ENCODE results near the gene DYNLT4.
"Not testable (repeated sequence)": the region's sequence is repeated elsewhere in the genome, so short reads cannot be mapped to it uniquely, and the experiment has no call there.

Gene DYNLT4

GRCh38 chr1:44817307-44817706 lies 10.2 kb upstream of the DYNLT4 start:
- TF ChIP-seq CTCF (conservative IDR thresholded peaks at IDR 0.05; ENCODE audit: low read depth, low read length), result no peak
- no peak overlapping the region for H3K4me3 ChIP-seq (ENCODE audit: low read depth, low read length)
- DNase-seq (ENCODE audit: low read depth), result no peak

- not testable (repeated sequence) for DNase-seq (ENCODE audit: low read depth); H3K4me3 ChIP-seq (ENCODE audit: low read depth, low read length)
Observed at GRCh38 chr1:44815926-44816325, 8.8 kb upstream of the DYNLT4 start.

- peak; percentile 37 for DNase-seq (ENCODE audit: low read depth)
- TF ChIP-seq CTCF (conservative IDR thresholded peaks at IDR 0.05; ENCODE audit: low read depth, low read length), result no peak
Observed at GRCh38 chr1:44812822-44813543, 5.8 kb upstream of the DYNLT4 start.

GRCh38 chr1:44811234-44811633 lies 4.1 kb upstream of the DYNLT4 start:
- H3K4me3 ChIP-seq (ENCODE audit: low read depth, low read length), result no peak overlapping the region
- peak; percentile 5 for TF ChIP-seq CTCF (conservative IDR thresholded peaks at IDR 0.05; ENCODE audit: low read depth, low read length)

More at GRCh38 chr1:44812822-44813543, 5.8 kb upstream of the DYNLT4 start:
- H3K4me3 ChIP-seq (ENCODE audit: low read depth, low read length), result peak overlapping the region; percentile 42

GRCh38 chr1:44810762-44811105 lies 3.6 kb upstream of the DYNLT4 start:
- DNase-seq (ENCODE audit: low read depth); H3K4me3 ChIP-seq (ENCODE audit: low read depth, low read length): not testable (repeated sequence)

More at GRCh38 chr1:44811234-44811633, 4.1 kb upstream of the DYNLT4 start:
- DNase-seq (ENCODE audit: low read depth), result no peak

GRCh38 chr1:44810101-44810761 lies 3.1 kb upstream of the DYNLT4 start:
- H3K4me3 ChIP-seq (ENCODE audit: low read depth, low read length), result peak overlapping the region; percentile 53
- TF ChIP-seq CTCF (conservative IDR thresholded peaks at IDR 0.05; ENCODE audit: low read depth, low read length), result no peak
- DNase-seq (ENCODE audit: low read depth), result peak; percentile 64

GRCh38 chr1:44808938-44809917 lies 2.1 kb upstream of the DYNLT4 start:
- TF ChIP-seq CTCF (conservative IDR thresholded peaks at IDR 0.05; ENCODE audit: low read depth, low read length), result peak; percentile 37
- peak overlapping the region; percentile 53 for H3K4me3 ChIP-seq (ENCODE audit: low read depth, low read length)
- peak; percentile 92 for DNase-seq (ENCODE audit: low read depth)
